Activated T-cell treated with anti-CD3 and anti-CD28 coated beads, Interleukin-2, amount 50 U/mL, for 4 hours (primary cell): ENCODE results near the gene PBX1. TPM values are rescaled to one million over a fixed set of nuclear protein-coding genes. Genes with fewer than 3 reads are reported as not detected.

Source experiments
- ATAC-seq, 2 donors: fragments of 200-7000 bp; cut with Tn5 transposase; one replicate each; pipeline ENCODE4 v1.10.0; 2021
- DNase-seq: peaks from one replicate; pipeline ENCODE4 v3.0.0-alpha.2; 2020
- H3K27me3 Mint-ChIP-seq: one replicate; pipeline ENCODE4 v1.8.0; 2021; ENCODE audit warnings: low read depth, mixed read lengths
- H3K36me3 Mint-ChIP-seq: one replicate; pipeline ENCODE4 v1.8.0; 2022; ENCODE audit warnings: mixed read lengths; ENCODE audit not compliant: insufficient read depth
- H3K4me1 Mint-ChIP-seq: one replicate; pipeline ENCODE4 v1.8.0; 2021; ENCODE audit warnings: low read depth, mixed read lengths
- H3K4me3 Mint-ChIP-seq: one replicate; pipeline ENCODE4 v1.8.0; 2021; ENCODE audit warnings: mild to moderate bottlenecking, moderate library complexity, mixed read lengths
- H3K9me3 Mint-ChIP-seq: one replicate; pipeline ENCODE4 v1.8.0; 2021; ENCODE audit warnings: mixed read lengths
- total RNA-seq, 3 donors: library from RNA; stranded (reverse); gene quantifications; one replicate each; pipeline ENCODE4 v1.2.1, GENCODE V29; 2021

PBX1 gene
- total RNA-seq, 3 donors from 2014 or later, result 0.41 to 0.48 (median 0.47) TPM

GRCh38 chr1:164560121-164560541, 1.1 kb downstream of the PBX1 start:
- no peaks in the 10 kb centered on the region for H3K9me3 Mint-ChIP-seq
- peak overlapping the region; percentile 62 for H3K4me3 Mint-ChIP-seq
- no peak for DNase-seq
- no peak for ATAC-seq
- no peaks in the 10 kb centered on the region for H3K36me3 Mint-ChIP-seq
- peaks cover 9% of the 10 kb centered on the region for H3K4me1 Mint-ChIP-seq
- peaks cover 31% of the 10 kb centered on the region for H3K27me3 Mint-ChIP-seq

- Mint-ChIP-seq H3K4me3 (no peak overlapping the region), H3K9me3 (no peaks in the 10 kb centered on the region), H3K36me3 (no peaks in the 10 kb centered on the region), H3K27me3 (peaks cover 31% of the 10 kb centered on the region), H3K4me1 (peaks cover 9% of the 10 kb centered on the region)
- ATAC-seq, result no peak
- no peak for DNase-seq
These were observed 1.6 kb downstream of the PBX1 start for GRCh38 chr1:164560556-164560955.

- no peak overlapping the region for H3K4me3 Mint-ChIP-seq
- H3K9me3 Mint-ChIP-seq, result no peaks in the 10 kb centered on the region
- H3K4me1 Mint-ChIP-seq, result peaks cover 9% of the 10 kb centered on the region
- ATAC-seq (no peak), DNase-seq (no peak)
- peaks cover 31% of the 10 kb centered on the region for H3K27me3 Mint-ChIP-seq
- H3K36me3 Mint-ChIP-seq, result no peaks in the 10 kb centered on the region
These were observed 2.0 kb downstream of the PBX1 start for GRCh38 chr1:164561007-164561406.

- Mint-ChIP-seq H3K4me1 (peaks cover 9% of the 10 kb centered on the region), H3K9me3 (no peaks in the 10 kb centered on the region), H3K27me3 (peaks cover 31% of the 10 kb centered on the region), H3K36me3 (no peaks in the 10 kb centered on the region), H3K4me3 (no peak overlapping the region)
- DNase-seq (no peak), ATAC-seq (no peak)
These were observed 2.5 kb downstream of the PBX1 start for GRCh38 chr1:164561472-164561871.

GRCh38 chr1:164562061-164562460, 3.1 kb downstream of the PBX1 start:
- Mint-ChIP-seq H3K4me1 (peaks cover 9% of the 10 kb centered on the region), H3K9me3 (no peaks in the 10 kb centered on the region), H3K36me3 (no peaks in the 10 kb centered on the region), H3K4me3 (no peak overlapping the region), H3K27me3 (peaks cover 29% of the 10 kb centered on the region)
- DNase-seq, result no peak
- no peak for ATAC-seq

GRCh38 chr1:164562511-164562910, 3.5 kb downstream of the PBX1 start:
- H3K4me1 Mint-ChIP-seq, result peaks cover 9% of the 10 kb centered on the region
- no peak overlapping the region for H3K4me3 Mint-ChIP-seq
- no peak for DNase-seq
- H3K27me3 Mint-ChIP-seq, result peaks cover 28% of the 10 kb centered on the region
- H3K36me3 Mint-ChIP-seq, result no peaks in the 10 kb centered on the region
- no peaks in the 10 kb centered on the region for H3K9me3 Mint-ChIP-seq
- ATAC-seq, result no peak

GRCh38 chr1:164562947-164563520, 4.0 kb downstream of the PBX1 start:
- Mint-ChIP-seq H3K4me1 (peaks cover 9% of the 10 kb centered on the region), H3K4me3 (no peak overlapping the region), H3K27me3 (peaks cover 24% of the 10 kb centered on the region), H3K36me3 (no peaks in the 10 kb centered on the region), H3K9me3 (no peaks in the 10 kb centered on the region)
- DNase-seq, result no peak
- ATAC-seq, result no peak

- Mint-ChIP-seq H3K27me3 (peaks cover 19% of the 10 kb centered on the region), H3K4me1 (peaks cover 5% of the 10 kb centered on the region), H3K9me3 (no peaks in the 10 kb centered on the region), H3K36me3 (no peaks in the 10 kb centered on the region), H3K4me3 (no peak overlapping the region)
- ATAC-seq (no peak), DNase-seq (no peak)
These were observed 4.9 kb downstream of the PBX1 start for GRCh38 chr1:164563721-164564360.

- peaks cover 5% of the 10 kb centered on the region for H3K4me1 Mint-ChIP-seq
- no peak overlapping the region for H3K4me3 Mint-ChIP-seq
- DNase-seq (no peak), ATAC-seq (no peak)
- H3K27me3 Mint-ChIP-seq, result peaks cover 19% of the 10 kb centered on the region
- H3K36me3 Mint-ChIP-seq, result no peaks in the 10 kb centered on the region
- H3K9me3 Mint-ChIP-seq, result no peaks in the 10 kb centered on the region
These were observed 5.4 kb downstream of the PBX1 start for GRCh38 chr1:164564378-164564777.

GRCh38 chr1:164565357-164565756, 6.4 kb downstream of the PBX1 start:
- H3K4me1 Mint-ChIP-seq, result peaks cover 2% of the 10 kb centered on the region
- H3K36me3 Mint-ChIP-seq, result no peaks in the 10 kb centered on the region
- no peak overlapping the region for H3K4me3 Mint-ChIP-seq
- DNase-seq, result no peak
- ATAC-seq, result no peak
- no peaks in the 10 kb centered on the region for H3K9me3 Mint-ChIP-seq
- peaks cover 13% of the 10 kb centered on the region for H3K27me3 Mint-ChIP-seq

- Mint-ChIP-seq H3K36me3 (no peaks in the 10 kb centered on the region), H3K4me3 (no peak overlapping the region), H3K27me3 (no peaks in the 10 kb centered on the region), H3K9me3 (no peaks in the 10 kb centered on the region), H3K4me1 (no peaks in the 10 kb centered on the region)
- DNase-seq (no peak), ATAC-seq (no peak)
These were observed 8.8 kb downstream of the PBX1 start for GRCh38 chr1:164567774-164568173.

- H3K27me3 Mint-ChIP-seq, result no peaks in the 10 kb centered on the region
These were observed 10.3 kb downstream of the PBX1 start for GRCh38 chr1:164569241-164569640.

GRCh38 chr1:164569866-164570265, 10.9 kb downstream of the PBX1 start:
- Mint-ChIP-seq H3K4me3 (no peak overlapping the region), H3K36me3 (no peaks in the 10 kb centered on the region), H3K27me3 (no peaks in the 10 kb centered on the region), H3K9me3 (no peaks in the 10 kb centered on the region), H3K4me1 (no peaks in the 10 kb centered on the region)
- ATAC-seq, result no peak
- no peak for DNase-seq

More at GRCh38 chr1:164569241-164569640, 10.3 kb downstream of the PBX1 start:
- H3K9me3 Mint-ChIP-seq, result no peaks in the 10 kb centered on the region
- H3K36me3 Mint-ChIP-seq, result no peaks in the 10 kb centered on the region
- ATAC-seq (no peak), DNase-seq (no peak)
- H3K4me3 Mint-ChIP-seq, result no peak overlapping the region
- H3K4me1 Mint-ChIP-seq, result no peaks in the 10 kb centered on the region

GRCh38 chr1:164571333-164571732, 12.3 kb downstream of the PBX1 start:
- H3K4me3 Mint-ChIP-seq, result no peak overlapping the region
- H3K4me1 Mint-ChIP-seq, result no peaks in the 10 kb centered on the region
- DNase-seq (no peak), ATAC-seq (no peak)
- no peaks in the 10 kb centered on the region for H3K9me3 Mint-ChIP-seq
- H3K27me3 Mint-ChIP-seq, result no peaks in the 10 kb centered on the region
- no peaks in the 10 kb centered on the region for H3K36me3 Mint-ChIP-seq

- Mint-ChIP-seq H3K27me3 (no peaks in the 10 kb centered on the region), H3K9me3 (no peaks in the 10 kb centered on the region), H3K4me1 (no peaks in the 10 kb centered on the region), H3K4me3 (no peak overlapping the region), H3K36me3 (no peaks in the 10 kb centered on the region)
- DNase-seq (no peak), ATAC-seq (no peak)
These were observed 16.4 kb downstream of the PBX1 start for GRCh38 chr1:164575356-164575886.
